ENCODE results near the gene EDC4.

DNA sequence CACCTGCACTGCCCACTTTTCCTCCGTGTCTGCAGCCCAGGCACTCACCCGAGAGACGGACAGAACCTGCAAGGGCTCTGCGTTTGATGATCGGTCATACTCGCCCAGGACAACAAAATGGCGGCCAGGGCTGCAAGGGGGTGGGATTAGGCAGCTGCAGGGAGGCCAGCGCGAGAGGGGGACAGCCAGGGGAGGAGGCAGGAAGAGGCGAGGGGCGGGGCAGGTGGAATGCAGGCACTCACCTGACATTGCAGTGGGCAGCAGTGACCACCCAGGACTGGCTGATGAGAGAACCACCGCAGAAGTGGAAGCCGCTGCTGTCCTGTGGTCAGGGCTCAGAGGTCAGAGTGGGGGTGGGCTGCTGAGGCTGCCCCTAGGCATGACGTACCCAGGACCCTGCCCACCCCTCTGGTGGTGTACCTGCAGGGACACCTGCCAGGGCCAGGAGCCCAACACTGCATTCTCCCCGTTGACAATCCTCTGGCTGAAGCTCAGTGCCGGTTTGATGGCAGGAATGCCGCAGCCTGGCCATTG, 57.9 kb downstream of the EDC4 start:
- TF ChIP-seq POLR2A (IDR thresholded peaks at IDR 0.05; ENCODE audit: low read length): no peak
- no peak for TF ChIP-seq KDM5A (IDR thresholded peaks at IDR 0.05)
- no peak for TF ChIP-seq MYC (IDR thresholded peaks at IDR 0.05; ENCODE audit: borderline replicate concordance, low read length)
- TF ChIP-seq, protein P1, sequence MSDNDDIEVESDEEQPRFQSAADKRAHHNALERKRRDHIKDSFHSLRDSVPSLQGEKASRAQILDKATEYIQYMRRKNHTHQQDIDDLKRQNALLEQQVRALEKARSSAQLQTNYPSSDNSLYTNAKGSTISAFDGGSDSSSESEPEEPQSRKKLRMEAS (IDR thresholded peaks at IDR 0.05): no peak
- TF ChIP-seq NFE2L2 (conservative IDR thresholded peaks at IDR 0.05; ENCODE audit: low read length): no peak
- no peak for TF ChIP-seq CTCF (IDR thresholded peaks at IDR 0.05)
- TF ChIP-seq PHF8 (IDR thresholded peaks at IDR 0.05; ENCODE audit: borderline replicate concordance, low read depth): no peak
- TF ChIP-seq EP300 (IDR thresholded peaks at IDR 0.05): no peak
- no peak for TF ChIP-seq CEBPB (IDR thresholded peaks at IDR 0.05)
- TF ChIP-seq JUN (IDR thresholded peaks at IDR 0.05): no peak
- TF ChIP-seq CBX2 (IDR thresholded peaks at IDR 0.05; ENCODE audit: borderline replicate concordance, low read depth): no peak
- no peak for TF ChIP-seq RFX5 (IDR thresholded peaks at IDR 0.05)

Measured in A549 (cell line).